ENCODE data around the gene IL10.

Gene IL10

DNA sequence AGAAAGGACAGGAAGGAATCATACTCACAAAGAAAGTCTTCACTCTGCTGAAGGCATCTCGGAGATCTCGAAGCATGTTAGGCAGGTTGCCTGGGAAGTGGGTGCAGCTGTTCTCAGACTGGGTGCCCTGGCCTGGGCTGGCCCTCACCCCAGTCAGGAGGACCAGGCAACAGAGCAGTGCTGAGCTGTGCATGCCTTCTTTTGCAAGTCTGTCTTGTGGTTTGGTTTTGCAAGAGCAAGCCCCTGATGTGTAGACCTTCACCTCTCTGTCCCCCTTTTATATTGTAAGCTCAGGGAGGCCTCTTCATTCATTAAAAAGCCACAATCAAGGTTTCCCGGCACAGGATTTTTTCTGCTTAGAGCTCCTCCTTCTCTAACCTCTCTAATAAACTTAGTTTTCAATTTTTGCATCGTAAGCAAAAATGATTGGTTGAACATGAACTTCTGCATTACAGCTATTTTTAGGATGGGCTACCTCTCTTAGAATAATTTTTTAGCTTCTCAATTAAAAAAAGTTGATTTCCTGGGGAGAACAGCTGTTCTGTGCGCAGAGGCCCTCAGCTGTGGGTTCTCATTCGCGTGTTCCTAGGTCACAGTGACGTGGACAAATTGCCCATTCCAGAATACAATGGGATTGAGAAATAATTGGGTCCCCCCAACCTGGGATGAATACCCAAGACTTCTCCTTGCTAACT lies at the start of gene IL10:
Gene IL10 (minus strand): TSS at position 252 of the 695 bp plus-strand sequence. CDS start 59 bp downstream, at position 193.
- Histone ChIP-seq H3K9me3 (ENCODE audit: control insufficient read depth in 5 of 5, low read length in 5 of 5) (no peaks in the 10 kb centered on the region), H3K27me3 (ENCODE audit: control insufficient read depth in 5 of 5, insufficient read depth in 4 of 5, low read length in 5 of 5) (peaks cover 0 to 11% (median 0%) of the 10 kb centered on the region in 5 donors), H3K4me1 (ENCODE audit: control insufficient read depth in 5 of 5, insufficient read depth in 5 of 5, low read length in 5 of 5) (peaks cover 0 to 47% (median 9%) of the 10 kb centered on the region in 5 donors), H3K36me3 (ENCODE audit: control insufficient read depth in 5 of 5, insufficient read depth in 5 of 5, low read length in 5 of 5) (no peaks in the 10 kb centered on the region), H3K27ac (ENCODE audit: low read depth, low read length) (peak within 1 kb of the TSS; percentile 16), H3K4me3 (ENCODE audit: low read depth in 1 of 5, low read length in 5 of 5) (no peak within 1 kb of the TSS), H3K9ac (ENCODE audit: low read length in 5 of 5) (no peak within 1 kb of the TSS)

GRCh38 chr1:206821493-206821892 lies 49.2 kb upstream of the IL10 start:
- no peaks in the 10 kb centered on the region for H3K36me3 ChIP-seq (ENCODE audit: control insufficient read depth in 5 of 5, insufficient read depth in 5 of 5, low read length in 5 of 5)
- H3K4me3 ChIP-seq (ENCODE audit: low read depth in 1 of 5, low read length in 5 of 5) = no peak overlapping the region
- H3K9ac ChIP-seq (ENCODE audit: low read length in 5 of 5) = no peak overlapping the region
- H3K27me3 ChIP-seq (ENCODE audit: control insufficient read depth in 5 of 5, insufficient read depth in 4 of 5, low read length in 5 of 5) = peaks cover 0 to 5% (median 0%) of the 10 kb centered on the region in 5 donors
- H3K27ac ChIP-seq (ENCODE audit: low read depth, low read length) = no peak overlapping the region
- H3K4me1 ChIP-seq (ENCODE audit: control insufficient read depth in 5 of 5, insufficient read depth in 5 of 5, low read length in 5 of 5) = peaks cover 0 to 25% (median 13%) of the 10 kb centered on the region in 5 donors
- H3K9me3 ChIP-seq (ENCODE audit: control insufficient read depth in 5 of 5, low read length in 5 of 5) = no peaks in the 10 kb centered on the region

DNA sequence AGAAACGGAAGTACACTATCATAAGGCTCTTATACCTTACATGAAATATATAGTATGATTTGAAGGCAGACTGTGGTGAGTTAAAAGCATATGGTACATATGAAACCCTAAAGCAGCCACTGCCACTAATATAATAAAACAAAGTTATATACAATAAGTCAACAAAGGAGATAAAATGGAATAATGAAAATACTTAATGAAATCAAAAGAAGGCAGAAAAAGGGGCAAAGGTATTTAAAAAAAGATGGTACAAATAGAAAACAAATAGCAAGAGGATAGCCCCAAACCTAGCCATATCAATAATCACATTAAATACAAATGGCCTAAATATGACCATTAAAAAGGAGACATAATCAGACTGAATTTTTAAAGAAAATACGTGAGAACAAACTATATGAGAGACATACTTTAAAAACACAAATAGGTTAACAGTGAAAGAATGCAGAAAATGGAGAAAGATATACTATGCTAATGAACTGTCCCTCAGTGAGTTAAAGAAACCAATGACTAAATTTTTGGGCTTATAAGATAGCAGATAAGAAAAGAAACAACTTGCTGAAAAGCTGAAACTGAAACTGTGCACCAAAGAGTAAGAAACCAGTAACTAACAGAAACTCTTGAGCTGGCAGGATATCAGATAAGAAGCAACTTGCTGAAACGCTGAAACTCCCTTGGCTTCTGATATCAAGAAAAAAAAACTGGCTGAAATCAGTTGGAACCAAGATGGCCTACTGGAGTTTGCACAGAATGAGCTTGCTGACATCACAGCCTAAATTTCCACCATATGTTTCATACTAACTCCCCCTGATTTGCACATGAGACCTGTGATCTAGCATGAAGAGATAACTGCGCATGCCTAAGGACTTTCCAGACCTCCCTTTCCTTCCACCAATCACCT lies 44.3 kb upstream of the IL10 start:
- Histone ChIP-seq H3K4me1 (ENCODE audit: control insufficient read depth in 5 of 5, insufficient read depth in 5 of 5, low read length in 5 of 5) (peaks cover 0 to 18% (median 7%) of the 10 kb centered on the region in 5 donors), H3K4me3 (ENCODE audit: low read depth in 1 of 5, low read length in 5 of 5) (no peak overlapping the region), H3K27ac (ENCODE audit: low read depth, low read length) (no peak overlapping the region), H3K9me3 (ENCODE audit: control insufficient read depth in 5 of 5, low read length in 5 of 5) (peaks cover 0 to 10% (median 3%) of the 10 kb centered on the region in 5 donors), H3K36me3 (ENCODE audit: control insufficient read depth in 5 of 5, insufficient read depth in 5 of 5, low read length in 5 of 5) (no peaks in the 10 kb centered on the region), H3K27me3 (ENCODE audit: control insufficient read depth in 5 of 5, insufficient read depth in 4 of 5, low read length in 5 of 5) (no peaks in the 10 kb centered on the region), H3K9ac (ENCODE audit: low read length in 5 of 5) (no peak overlapping the region)

DNA sequence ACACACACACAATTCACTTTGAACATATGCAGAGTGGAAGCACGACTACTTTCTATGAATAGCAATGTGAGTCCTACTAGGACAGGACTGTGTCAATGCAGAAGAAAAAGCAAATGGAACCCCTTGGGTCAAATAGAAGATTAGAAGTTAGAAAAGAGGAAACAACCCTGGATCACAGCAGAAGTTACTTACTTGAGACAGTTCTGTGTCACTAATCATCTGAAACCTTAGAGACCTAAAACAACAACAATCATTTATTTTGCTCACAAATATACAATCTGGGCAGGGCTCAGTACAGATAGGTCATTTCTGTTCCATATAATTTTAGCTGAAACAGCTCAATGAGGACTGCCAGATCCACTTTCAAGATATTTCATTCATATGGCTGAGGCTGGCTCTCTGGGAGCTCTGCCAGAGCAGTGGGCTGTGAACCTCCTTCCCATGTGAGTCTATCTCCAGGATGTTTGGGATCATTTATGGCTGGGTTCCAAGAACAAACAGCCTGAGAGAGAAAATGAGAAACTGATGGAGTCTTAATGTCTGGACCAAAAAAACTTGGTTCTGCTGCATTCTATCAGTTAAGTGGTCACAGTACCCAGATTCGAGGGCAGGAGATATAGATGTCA lies 42.5 kb upstream of the IL10 start:
- H3K4me3 ChIP-seq (ENCODE audit: low read depth in 1 of 5, low read length in 5 of 5) = no peak overlapping the region
- no peaks in the 10 kb centered on the region for H3K27me3 ChIP-seq (ENCODE audit: control insufficient read depth in 5 of 5, insufficient read depth in 4 of 5, low read length in 5 of 5)
- peaks cover 0 to 9% (median 5%) of the 10 kb centered on the region in 5 donors for H3K4me1 ChIP-seq (ENCODE audit: control insufficient read depth in 5 of 5, insufficient read depth in 5 of 5, low read length in 5 of 5)
- no peak overlapping the region for H3K9ac ChIP-seq (ENCODE audit: low read length in 5 of 5)
- no peak overlapping the region for H3K27ac ChIP-seq (ENCODE audit: low read depth, low read length)
- no peaks in the 10 kb centered on the region for H3K36me3 ChIP-seq (ENCODE audit: control insufficient read depth in 5 of 5, insufficient read depth in 5 of 5, low read length in 5 of 5)
- H3K9me3 ChIP-seq (ENCODE audit: control insufficient read depth in 5 of 5, low read length in 5 of 5) = peaks cover 0 to 10% (median 3%) of the 10 kb centered on the region in 5 donors

DNA sequence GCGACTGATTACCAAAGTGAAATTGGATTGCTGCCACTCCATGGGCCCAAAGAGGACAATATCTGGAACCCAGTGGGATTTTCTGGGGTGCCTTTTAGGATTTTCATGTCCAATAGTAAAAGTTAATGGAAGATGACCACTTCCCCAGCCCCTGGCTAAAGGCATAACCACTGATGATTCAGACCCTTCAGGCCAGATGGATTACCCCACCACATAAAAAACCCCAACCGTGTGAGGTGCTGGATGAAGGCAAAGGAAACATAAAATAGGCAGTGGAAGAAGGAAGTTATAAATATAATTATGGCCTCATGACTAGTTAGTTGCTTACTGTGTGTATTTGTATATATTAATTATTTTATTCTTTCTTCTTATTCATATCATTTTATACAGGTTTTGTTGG lies 40.2 kb upstream of the IL10 start:
- no peak overlapping the region for H3K4me3 ChIP-seq (ENCODE audit: low read depth in 1 of 5, low read length in 5 of 5)
- no peaks in the 10 kb centered on the region for H3K36me3 ChIP-seq (ENCODE audit: control insufficient read depth in 5 of 5, insufficient read depth in 5 of 5, low read length in 5 of 5)
- no peak overlapping the region for H3K27ac ChIP-seq (ENCODE audit: low read depth, low read length)
- no peak overlapping the region for H3K9ac ChIP-seq (ENCODE audit: low read length in 5 of 5)
- no peaks in the 10 kb centered on the region for H3K27me3 ChIP-seq (ENCODE audit: control insufficient read depth in 5 of 5, insufficient read depth in 4 of 5, low read length in 5 of 5)
- H3K4me1 ChIP-seq (ENCODE audit: control insufficient read depth in 5 of 5, insufficient read depth in 5 of 5, low read length in 5 of 5) = peaks cover 0 to 9% (median 5%) of the 10 kb centered on the region in 5 donors
- peaks cover 0 to 10% (median 3%) of the 10 kb centered on the region in 5 donors for H3K9me3 ChIP-seq (ENCODE audit: control insufficient read depth in 5 of 5, low read length in 5 of 5)

GRCh38 chr1:206809504-206810084 lies 37.3 kb upstream of the IL10 start:
- Histone ChIP-seq H3K27ac (ENCODE audit: low read depth, low read length) (no peak overlapping the region), H3K4me3 (ENCODE audit: low read depth in 1 of 5, low read length in 5 of 5) (no peak overlapping the region), H3K36me3 (ENCODE audit: control insufficient read depth in 5 of 5, insufficient read depth in 5 of 5, low read length in 5 of 5) (no peaks in the 10 kb centered on the region), H3K9ac (ENCODE audit: low read length in 5 of 5) (no peak overlapping the region), H3K9me3 (ENCODE audit: control insufficient read depth in 5 of 5, low read length in 5 of 5) (peaks cover 0 to 10% (median 3%) of the 10 kb centered on the region in 5 donors), H3K4me1 (ENCODE audit: control insufficient read depth in 5 of 5, insufficient read depth in 5 of 5, low read length in 5 of 5) (peaks cover 0 to under 1% (median 0%) of the 10 kb centered on the region in 5 donors), H3K27me3 (ENCODE audit: control insufficient read depth in 5 of 5, insufficient read depth in 4 of 5, low read length in 5 of 5) (no peaks in the 10 kb centered on the region)

DNA sequence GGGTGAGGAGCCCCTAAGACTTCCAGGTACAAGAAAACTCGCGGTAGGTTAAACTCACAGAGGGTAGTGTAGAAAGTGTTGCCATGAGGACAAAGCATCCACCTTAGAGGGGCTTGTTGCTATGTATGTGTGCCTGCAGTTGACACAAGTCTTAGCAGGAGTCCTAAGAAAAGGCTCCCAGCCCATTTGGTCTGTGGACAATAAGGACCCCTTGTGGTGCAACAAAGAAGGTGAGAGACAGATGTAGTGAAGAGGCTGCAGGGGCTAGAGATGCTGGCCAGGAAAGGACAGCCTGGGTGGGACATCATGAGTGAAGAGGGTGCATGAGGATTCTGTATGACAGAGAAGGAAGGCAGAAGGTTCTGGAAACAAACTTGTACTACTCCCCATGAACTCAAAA lies 36.3 kb upstream of the IL10 start:
- Histone ChIP-seq H3K27ac (ENCODE audit: low read depth, low read length) (no peak overlapping the region), H3K9ac (ENCODE audit: low read length in 5 of 5) (no peak overlapping the region), H3K4me3 (ENCODE audit: low read depth in 1 of 5, low read length in 5 of 5) (no peak overlapping the region), H3K4me1 (ENCODE audit: control insufficient read depth in 5 of 5, insufficient read depth in 5 of 5, low read length in 5 of 5) (no peaks in the 10 kb centered on the region), H3K36me3 (ENCODE audit: control insufficient read depth in 5 of 5, insufficient read depth in 5 of 5, low read length in 5 of 5) (no peaks in the 10 kb centered on the region), H3K27me3 (ENCODE audit: control insufficient read depth in 5 of 5, insufficient read depth in 4 of 5, low read length in 5 of 5) (no peaks in the 10 kb centered on the region), H3K9me3 (ENCODE audit: control insufficient read depth in 5 of 5, low read length in 5 of 5) (peaks cover 0 to 10% (median 3%) of the 10 kb centered on the region in 5 donors)

DNA sequence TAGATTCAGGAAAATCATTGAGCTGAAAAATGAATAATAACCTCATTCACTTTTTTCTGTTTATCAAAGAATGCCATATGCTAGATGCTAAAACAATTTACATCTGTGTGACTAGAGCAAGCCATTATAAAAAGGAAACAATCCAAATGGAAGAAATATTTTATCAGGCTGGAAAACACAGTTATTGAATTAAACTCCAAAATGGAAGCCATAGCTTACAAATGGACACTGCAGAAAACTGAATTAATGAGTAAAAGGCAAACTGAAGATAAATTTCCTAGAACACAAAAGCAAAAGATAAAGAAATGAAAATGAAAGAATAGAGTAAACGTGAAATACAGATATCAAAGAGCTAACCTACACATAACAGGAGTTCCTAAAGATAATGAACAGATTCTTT lies 33.1 kb upstream of the IL10 start:
- Histone ChIP-seq H3K4me1 (ENCODE audit: control insufficient read depth in 5 of 5, insufficient read depth in 5 of 5, low read length in 5 of 5) (no peaks in the 10 kb centered on the region), H3K27ac (ENCODE audit: low read depth, low read length) (no peak overlapping the region), H3K27me3 (ENCODE audit: control insufficient read depth in 5 of 5, insufficient read depth in 4 of 5, low read length in 5 of 5) (peaks cover 0 to 2% (median 0%) of the 10 kb centered on the region in 5 donors), H3K9ac (ENCODE audit: low read length in 5 of 5) (no peak overlapping the region), H3K9me3 (ENCODE audit: control insufficient read depth in 5 of 5, low read length in 5 of 5) (peaks cover 0 to 2% (median 0%) of the 10 kb centered on the region in 5 donors), H3K36me3 (ENCODE audit: control insufficient read depth in 5 of 5, insufficient read depth in 5 of 5, low read length in 5 of 5) (no peaks in the 10 kb centered on the region), H3K4me3 (ENCODE audit: low read depth in 1 of 5, low read length in 5 of 5) (no peak overlapping the region)

GRCh38 chr1:206804156-206804737 lies 32.0 kb upstream of the IL10 start:
- Histone ChIP-seq H3K4me1 (ENCODE audit: control insufficient read depth in 5 of 5, insufficient read depth in 5 of 5, low read length in 5 of 5) (no peaks in the 10 kb centered on the region), H3K36me3 (ENCODE audit: control insufficient read depth in 5 of 5, insufficient read depth in 5 of 5, low read length in 5 of 5) (no peaks in the 10 kb centered on the region), H3K9me3 (ENCODE audit: control insufficient read depth in 5 of 5, low read length in 5 of 5) (peaks cover 0 to 2% (median 0%) of the 10 kb centered on the region in 5 donors), H3K4me3 (ENCODE audit: low read depth in 1 of 5, low read length in 5 of 5) (no peak overlapping the region), H3K27me3 (ENCODE audit: control insufficient read depth in 5 of 5, insufficient read depth in 4 of 5, low read length in 5 of 5) (peaks cover 0 to 3% (median 1%) of the 10 kb centered on the region in 5 donors), H3K9ac (ENCODE audit: low read length in 5 of 5) (no peak overlapping the region), H3K27ac (ENCODE audit: low read depth, low read length) (no peak overlapping the region)
